ENCODE data around the gene HMGN1.
"Not testable (repeated sequence)": the region's sequence is repeated elsewhere in the genome, so short reads cannot be mapped to it uniquely, and the experiment has no call there.

The HMGN1 gene

GRCh38 chr21:39348355-39349210 is at the start of gene HMGN1:
TSS of gene HMGN1 (minus strand) at chr21:39349088. CDS start at chr21:39348917, 171 bp downstream.
- DNase-seq (ENCODE audit: low read depth): peak; percentile 74

- no peak for DNase-seq (ENCODE audit: low read depth)
These were observed 48.9 kb upstream of the HMGN1 start for GRCh38 chr21:39397646-39398385.

- no peak for DNase-seq (ENCODE audit: low read depth)
These were observed 44.1 kb upstream of the HMGN1 start for GRCh38 chr21:39392981-39393380.

- no peak for DNase-seq (ENCODE audit: low read depth)
These were observed 41.4 kb upstream of the HMGN1 start for GRCh38 chr21:39390212-39390765.

- no peak for DNase-seq (ENCODE audit: low read depth)
These were observed 39.9 kb upstream of the HMGN1 start for GRCh38 chr21:39388811-39389155.

- peak; percentile 54 for DNase-seq (ENCODE audit: low read depth)
These were observed 39.3 kb upstream of the HMGN1 start for GRCh38 chr21:39388038-39388810.

- no peak for DNase-seq (ENCODE audit: low read depth)
These were observed 38.7 kb upstream of the HMGN1 start for GRCh38 chr21:39387461-39388037.

GRCh38 chr21:39386899-39387298 is 38.0 kb upstream of the HMGN1 start:
- DNase-seq (ENCODE audit: low read depth): no peak

- no peak for DNase-seq (ENCODE audit: low read depth)
These were observed 37.3 kb upstream of the HMGN1 start for GRCh38 chr21:39386194-39386593.

- DNase-seq (ENCODE audit: low read depth): peak; percentile 56
These were observed 36.6 kb upstream of the HMGN1 start for GRCh38 chr21:39385299-39386145.

- DNase-seq (ENCODE audit: low read depth): no peak
These were observed 35.9 kb upstream of the HMGN1 start for GRCh38 chr21:39384674-39385298.

- not testable (repeated sequence) for DNase-seq (ENCODE audit: low read depth)
These were observed 33.2 kb upstream of the HMGN1 start for GRCh38 chr21:39382096-39382495.

- DNase-seq (ENCODE audit: low read depth): no peak
These were observed 32.1 kb upstream of the HMGN1 start for GRCh38 chr21:39381009-39381408.

GRCh38 chr21:39379986-39380891 is 31.4 kb upstream of the HMGN1 start:
- peak; percentile 92 for DNase-seq (ENCODE audit: low read depth)

GRCh38 chr21:39377444-39378050 is 28.7 kb upstream of the HMGN1 start:
- DNase-seq (ENCODE audit: low read depth): no peak

- no peak for DNase-seq (ENCODE audit: low read depth)
These were observed 26.6 kb upstream of the HMGN1 start for GRCh38 chr21:39375446-39375845.

- no peak for DNase-seq (ENCODE audit: low read depth)
These were observed 25.2 kb upstream of the HMGN1 start for GRCh38 chr21:39374046-39374445.

GRCh38 chr21:39373634-39374033 is 24.7 kb upstream of the HMGN1 start:
- no peak for DNase-seq (ENCODE audit: low read depth)

GRCh38 chr21:39369896-39370288 is 21.0 kb upstream of the HMGN1 start:
- not testable (repeated sequence) for DNase-seq (ENCODE audit: low read depth)

Data from GM04504 (cell line).